Neuronal stem cell (in vitro differentiated cells): ENCODE results near the gene PIK3R1.

Source experiments
- DNase-seq: peaks from one replicate; pipeline ENCODE4 v3.0.0-alpha.2; 2013; ENCODE audit warnings: low spot score
- H2AFZ ChIP-seq: one replicate; pipeline ENCODE4 v1.6.1; 2013; ENCODE audit warnings: mild to moderate bottlenecking, low read length, inconsistent platforms
- H2AK5ac ChIP-seq: 2 replicates; pipeline ENCODE4 v1.6.1; 2013; ENCODE audit warnings: low read depth, mild to moderate bottlenecking, inconsistent platforms, low read length, moderate library complexity, mixed read lengths
- H2BK120ac ChIP-seq: 2 replicates; pipeline ENCODE4 v1.6.1; 2013; ENCODE audit warnings: low read depth, mild to moderate bottlenecking, inconsistent platforms, low read length, moderate library complexity, mixed read lengths
- H2BK12ac ChIP-seq: one replicate; pipeline ENCODE4 v1.6.1; 2013; ENCODE audit warnings: low read length, inconsistent platforms
- H2BK15ac ChIP-seq: 2 replicates; pipeline ENCODE4 v1.6.1; 2013; ENCODE audit warnings: mild to moderate bottlenecking, low read length, inconsistent platforms, mixed read lengths
- H2BK5ac ChIP-seq: one replicate; pipeline ENCODE4 v1.6.1; 2013; ENCODE audit warnings: inconsistent platforms, mild to moderate bottlenecking, low read length, moderate library complexity
- H3K14ac ChIP-seq: one replicate; pipeline ENCODE4 v1.6.1; 2013; ENCODE audit warnings: low read length, inconsistent platforms
- H3K18ac ChIP-seq: 2 replicates; pipeline ENCODE4 v1.6.1; 2013; ENCODE audit warnings: low read length, inconsistent platforms
- H3K23ac ChIP-seq: 2 replicates; pipeline ENCODE4 v1.6.1; 2013; ENCODE audit warnings: low read depth, mild to moderate bottlenecking, mixed read lengths, low read length, inconsistent platforms; ENCODE audit not compliant: poor library complexity
- H3K27ac ChIP-seq: replicated peaks from 3 replicates; pipeline ENCODE4 v1.5.1; 2013; ENCODE audit warnings: low read length, inconsistent platforms
- H3K27me3 ChIP-seq, 3 experiments: 2 replicates each; pipeline ENCODE4 v1.6.1; 2013; ENCODE audit warnings: low read length in 3 of 3, mild to moderate bottlenecking in 2 of 3, inconsistent platforms in 1 of 3, low read depth in 1 of 3, mixed read lengths in 1 of 3, moderate library complexity in 1 of 3; ENCODE audit not compliant: control insufficient read depth in 3 of 3, insufficient read depth in 3 of 3
- H3K36me3 ChIP-seq, 2 donors: replicated peaks in 1 of 2; 2 replicates each; pipeline ENCODE4 v1.6.1; 2013; ENCODE audit warnings: low read length in 2 of 2; ENCODE audit not compliant: control insufficient read depth in 2 of 2, insufficient read depth in 2 of 2
- H3K4ac ChIP-seq: 2 replicates; pipeline ENCODE4 v1.6.1; 2013; ENCODE audit warnings: inconsistent platforms, mild to moderate bottlenecking, low read length, moderate library complexity
- H3K4me1 ChIP-seq, 2 donors: 1 replicate in 1 of 2; 2 replicates in 1 of 2; pipeline ENCODE4 v1.6.1; 2013; ENCODE audit warnings: low read length in 2 of 2, low read depth in 1 of 2; ENCODE audit not compliant: control insufficient read depth in 2 of 2, insufficient read depth in 1 of 2
- H3K4me2 ChIP-seq: one replicate; pipeline ENCODE4 v1.6.1; 2013; ENCODE audit warnings: mild to moderate bottlenecking, low read length, inconsistent platforms; ENCODE audit not compliant: insufficient read depth, poor library complexity, severe bottlenecking
- H3K4me3 ChIP-seq, 2 donors: 2 replicates each; pipeline ENCODE4 v1.5.1; 2013; ENCODE audit warnings: low read length in 2 of 2, mild to moderate bottlenecking in 2 of 2, inconsistent platforms in 1 of 2, moderate library complexity in 1 of 2
- H3K79me1 ChIP-seq: one replicate; pipeline ENCODE4 v1.6.1; 2013; ENCODE audit warnings: low read depth, mild to moderate bottlenecking, inconsistent platforms, low read length, moderate library complexity
- H3K9ac ChIP-seq: one replicate; pipeline ENCODE4 v1.6.1; 2013; ENCODE audit warnings: mild to moderate bottlenecking, low read depth, low read length, inconsistent platforms; ENCODE audit not compliant: poor library complexity
- H3K9me3 ChIP-seq, 2 donors: replicated peaks in 1 of 2; 2 replicates each; pipeline versions ENCODE3 to v1.6.1; 2013; ENCODE audit warnings: low read length in 2 of 2, mild to moderate bottlenecking in 2 of 2, inconsistent platforms in 1 of 2, low read depth in 1 of 2, mixed read lengths in 1 of 2, moderate library complexity in 1 of 2; ENCODE audit not compliant: control insufficient read depth in 2 of 2, insufficient read depth in 1 of 2
- H4K8ac ChIP-seq: one replicate; pipeline ENCODE4 v1.6.1; 2013; ENCODE audit warnings: low read depth, mild to moderate bottlenecking, inconsistent platforms, low read length, moderate library complexity
- H4K91ac ChIP-seq: one replicate; pipeline ENCODE4 v1.6.1; 2013; ENCODE audit warnings: low read length, low read depth, mild to moderate bottlenecking, inconsistent platforms; ENCODE audit not compliant: poor library complexity
- WGBS, 2 donors: extraction: QIAGEN DNeasy Blood & Tissue Kit; methylation state at CpG; one replicate each; pipeline ENCODE4 v1.1.7; 2013; ENCODE audit warnings: missing lambda C conversion rate in 2 of 2, mixed read lengths in 1 of 2; ENCODE audit not compliant: insufficient read length in 2 of 2, insufficient replicate concordance in 1 of 2; ENCODE audit errors: extremely low coverage in 2 of 2; 5-methylcytosine and 5-hydroxymethylcytosine counted together

Gene PIK3R1

GRCh38 chr5:68249520-68249919, 34.0 kb downstream of the PIK3R1 start:
- no peak overlapping the region for H2BK5ac ChIP-seq
- no peak overlapping the region for H3K9ac ChIP-seq
- no peak for DNase-seq
- no peaks in the 10 kb centered on the region for H3K27me3 ChIP-seq
- no peak overlapping the region for H3K4me3 ChIP-seq
- no peak overlapping the region for H3K18ac ChIP-seq
- H3K36me3 ChIP-seq: no peaks in the 10 kb centered on the region
- no peak overlapping the region for H4K8ac ChIP-seq
- H2BK15ac ChIP-seq: peak overlapping the region; percentile 74
- peaks cover 8% of the 10 kb centered on the region for H3K79me1 ChIP-seq
- no peak overlapping the region for H4K91ac ChIP-seq
- peaks cover 16 to 23% of the 10 kb centered on the region in 2 donors for H3K4me1 ChIP-seq
- H2BK12ac ChIP-seq: no peak overlapping the region
- no peaks in the 10 kb centered on the region for H3K9me3 ChIP-seq
- H2AFZ ChIP-seq: no peak overlapping the region
- H2AK5ac ChIP-seq: no peak overlapping the region
- H3K4ac ChIP-seq: no peak overlapping the region
- no peak overlapping the region for H3K14ac ChIP-seq
- no peak overlapping the region for H2BK120ac ChIP-seq
- H3K23ac ChIP-seq: no peak overlapping the region
- H3K27ac ChIP-seq: no peak overlapping the region
- no CpG with 5 or more reads among the region's 2 CpGs for WGBS, 2 donors
- no peak overlapping the region for H3K4me2 ChIP-seq

DNA sequence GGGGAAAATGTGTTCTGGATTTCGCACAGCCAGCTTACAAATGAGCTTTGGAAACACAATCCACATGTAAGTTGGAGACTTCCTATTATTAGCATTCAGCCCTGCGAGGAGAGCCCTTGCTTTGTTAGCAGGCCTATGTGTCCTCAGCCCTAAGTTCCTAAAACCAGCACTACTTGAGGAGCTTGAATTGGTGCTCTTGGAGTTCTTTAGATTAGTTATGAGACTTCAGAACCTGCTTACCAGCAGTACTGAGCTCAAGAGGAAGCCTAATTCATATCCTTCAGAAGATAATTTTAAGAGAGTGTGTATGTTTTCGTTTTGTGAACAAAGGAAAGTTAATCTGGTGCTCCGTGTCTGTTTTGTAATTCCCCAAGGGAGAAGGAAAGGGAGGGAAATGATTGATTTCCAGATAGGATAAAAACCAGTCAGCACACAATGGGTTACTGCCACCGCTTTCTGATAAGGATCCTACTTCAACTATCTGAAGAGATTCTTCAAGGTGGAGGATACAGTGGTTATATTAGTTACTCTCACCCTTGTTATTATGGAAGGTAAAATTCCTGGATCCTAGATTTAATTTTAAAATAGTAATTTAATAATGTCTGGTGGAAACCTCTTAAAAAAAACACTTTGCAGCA, 35.2 kb downstream of the PIK3R1 start:
- H3K4me3 ChIP-seq: no peak overlapping the region
- no CpG with 5 or more reads among the region's 5 CpGs for WGBS, 2 donors

GRCh38 chr5:68251386-68251785, 35.8 kb downstream of the PIK3R1 start:
- H3K9ac ChIP-seq: no peak overlapping the region
- H2BK12ac ChIP-seq: no peak overlapping the region
- no peak overlapping the region for H2AK5ac ChIP-seq
- no peaks in the 10 kb centered on the region for H3K36me3 ChIP-seq
- no peak overlapping the region for H3K4me2 ChIP-seq
- H2BK120ac ChIP-seq: no peak overlapping the region
- H2BK15ac ChIP-seq: no peak overlapping the region
- peaks cover 6% of the 10 kb centered on the region for H3K79me1 ChIP-seq
- no peak overlapping the region for H3K14ac ChIP-seq
- no peaks in the 10 kb centered on the region for H3K9me3 ChIP-seq
- no peak overlapping the region for H4K8ac ChIP-seq
- no peak overlapping the region for H3K4ac ChIP-seq
- no CpG with 5 or more reads among the region's 4 CpGs for WGBS, 2 donors
- H3K4me3 ChIP-seq: no peak overlapping the region
- no peaks in the 10 kb centered on the region for H3K27me3 ChIP-seq
- H3K18ac ChIP-seq: no peak overlapping the region
- peaks cover 10 to 16% of the 10 kb centered on the region in 2 donors for H3K4me1 ChIP-seq
- no peak overlapping the region for H4K91ac ChIP-seq
- H3K27ac ChIP-seq: no peak overlapping the region
- no peak overlapping the region for H2AFZ ChIP-seq
- no peak overlapping the region for H2BK5ac ChIP-seq
- no peak for DNase-seq
- no peak overlapping the region for H3K23ac ChIP-seq

More for the DNA sequence above, 35.2 kb downstream of the PIK3R1 start:
- no peak overlapping the region for H2BK15ac ChIP-seq
- peaks cover 8% of the 10 kb centered on the region for H3K79me1 ChIP-seq
- no peak overlapping the region for H3K14ac ChIP-seq
- no peak overlapping the region for H2BK5ac ChIP-seq
- H2BK120ac ChIP-seq: no peak overlapping the region
- no peak for DNase-seq
- no peak overlapping the region for H3K23ac ChIP-seq
- no peak overlapping the region for H4K91ac ChIP-seq
- H2BK12ac ChIP-seq: no peak overlapping the region
- H2AK5ac ChIP-seq: no peak overlapping the region
- H3K18ac ChIP-seq: no peak overlapping the region
- H3K4me2 ChIP-seq: no peak overlapping the region
- H3K4ac ChIP-seq: no peak overlapping the region
- no peaks in the 10 kb centered on the region for H3K9me3 ChIP-seq
- no peak overlapping the region for H3K9ac ChIP-seq
- H3K27ac ChIP-seq: peak overlapping the region; percentile 6
- H3K4me1 ChIP-seq: peaks cover 12 to 16% of the 10 kb centered on the region in 2 donors
- no peak overlapping the region for H2AFZ ChIP-seq
- no peaks in the 10 kb centered on the region for H3K27me3 ChIP-seq
- no peaks in the 10 kb centered on the region for H3K36me3 ChIP-seq
- no peak overlapping the region for H4K8ac ChIP-seq

DNA sequence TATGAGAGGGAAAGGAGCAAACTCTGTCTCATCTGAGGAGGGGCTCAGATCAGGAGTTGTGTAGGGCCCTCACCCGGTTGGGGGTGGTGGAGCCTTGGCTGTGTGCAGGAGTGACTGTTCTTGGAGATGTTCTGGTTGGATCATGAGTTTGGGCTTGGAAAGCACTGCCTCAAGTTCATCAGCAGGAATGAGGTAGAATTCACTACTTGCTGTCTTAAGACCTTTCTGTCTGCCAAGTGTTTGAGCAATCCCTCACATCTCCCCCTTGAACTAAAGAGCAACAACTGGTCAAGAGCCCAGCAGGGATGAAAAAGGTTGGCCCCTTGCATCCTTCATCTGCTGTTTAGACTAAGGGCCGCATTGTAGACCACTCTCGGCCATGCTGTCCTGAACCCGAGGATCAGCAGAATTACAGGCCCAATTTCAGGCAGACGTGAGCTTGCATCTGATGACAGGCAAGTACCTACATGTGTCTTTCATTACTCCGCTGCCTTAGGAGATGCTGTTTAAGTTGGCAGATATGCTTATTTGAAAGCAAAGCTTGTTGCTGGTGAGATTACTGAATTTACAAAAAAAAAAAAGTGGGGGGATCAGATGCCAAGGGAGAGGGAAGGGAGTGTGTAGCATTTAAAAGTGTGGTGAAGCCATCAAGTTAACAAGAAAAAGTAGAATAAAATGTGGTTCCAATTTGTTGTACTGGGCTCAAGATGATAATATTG, 36.4 kb downstream of the PIK3R1 start:
- Histone ChIP-seq H2AK5ac (no peak overlapping the region), H3K4me1 (peaks cover 10 to 16% of the 10 kb centered on the region in 2 donors), H3K36me3 (no peaks in the 10 kb centered on the region), H3K9ac (no peak overlapping the region), H3K4ac (no peak overlapping the region), H3K27me3 (no peaks in the 10 kb centered on the region), H3K79me1 (peaks cover 5% of the 10 kb centered on the region), H4K8ac (no peak overlapping the region), H3K4me3 (no peak overlapping the region), H3K14ac (no peak overlapping the region), H3K27ac (no peak overlapping the region), H3K23ac (no peak overlapping the region), H3K9me3 (no peaks in the 10 kb centered on the region), H2BK12ac (no peak overlapping the region), H3K4me2 (no peak overlapping the region), H4K91ac (no peak overlapping the region), H2AFZ (no peak overlapping the region), H2BK15ac (peak overlapping the region; percentile 19), H2BK120ac (no peak overlapping the region), H3K18ac (peak overlapping the region; percentile 46), H2BK5ac (no peak overlapping the region)
- WGBS, 2 donors: no CpG with 5 or more reads among the region's 6 CpGs
- DNase-seq: no peak
